ENCODE measurements around the gene GABRG3.
"Not testable (repeated sequence)": the region's sequence is repeated elsewhere in the genome, so short reads cannot be mapped to it uniquely, and the experiment has no call there.

Gene GABRG3

GRCh38 chr15:27172821-27173220 is 201.8 kb downstream of the GABRG3 start:
- DNase-seq (ENCODE audit: extremely low read depth in 1 of 2, low read depth in 1 of 2): no peak

GRCh38 chr15:27175472-27176153 is 204.6 kb downstream of the GABRG3 start:
- no peak for DNase-seq (ENCODE audit: extremely low read depth in 1 of 2, low read depth in 1 of 2)

- no peak for DNase-seq (ENCODE audit: extremely low read depth in 1 of 2, low read depth in 1 of 2)
Observed at GRCh38 chr15:27176785-27177406, 205.9 kb downstream of the GABRG3 start.

- no peak for DNase-seq (ENCODE audit: extremely low read depth in 1 of 2, low read depth in 1 of 2)
Observed at GRCh38 chr15:27179789-27180188, 208.8 kb downstream of the GABRG3 start.

GRCh38 chr15:27182561-27183110 is 211.7 kb downstream of the GABRG3 start:
- DNase-seq (ENCODE audit: extremely low read depth in 1 of 2, low read depth in 1 of 2): no peak

GRCh38 chr15:27183201-27183600 is 212.2 kb downstream of the GABRG3 start:
- DNase-seq (ENCODE audit: extremely low read depth in 1 of 2, low read depth in 1 of 2): no peak

GRCh38 chr15:27191515-27191914 is 220.5 kb downstream of the GABRG3 start:
- DNase-seq (ENCODE audit: extremely low read depth in 1 of 2, low read depth in 1 of 2): not testable (repeated sequence)

- DNase-seq (ENCODE audit: extremely low read depth in 1 of 2, low read depth in 1 of 2): no peak
Observed at GRCh38 chr15:27196691-27197090, 225.7 kb downstream of the GABRG3 start.

GRCh38 chr15:27201425-27201824 is 230.4 kb downstream of the GABRG3 start:
- no peak for DNase-seq (ENCODE audit: extremely low read depth in 1 of 2, low read depth in 1 of 2)

GRCh38 chr15:27210176-27210575 is 239.2 kb downstream of the GABRG3 start:
- DNase-seq (ENCODE audit: extremely low read depth in 1 of 2, low read depth in 1 of 2): no peak

GRCh38 chr15:27214032-27214431 is 243.1 kb downstream of the GABRG3 start:
- DNase-seq (ENCODE audit: extremely low read depth in 1 of 2, low read depth in 1 of 2): no peak

- DNase-seq (ENCODE audit: extremely low read depth in 1 of 2, low read depth in 1 of 2): no peak
Observed at GRCh38 chr15:27214961-27215360, 244.0 kb downstream of the GABRG3 start.

- DNase-seq (ENCODE audit: extremely low read depth in 1 of 2, low read depth in 1 of 2): no peak
Observed at GRCh38 chr15:27218426-27218825, 247.4 kb downstream of the GABRG3 start.

GRCh38 chr15:27219636-27220035 is 248.7 kb downstream of the GABRG3 start:
- DNase-seq (ENCODE audit: extremely low read depth in 1 of 2, low read depth in 1 of 2): no peak

- DNase-seq (ENCODE audit: extremely low read depth in 1 of 2, low read depth in 1 of 2): no peak
Observed at GRCh38 chr15:27220199-27220598, 249.2 kb downstream of the GABRG3 start.

- DNase-seq (ENCODE audit: extremely low read depth in 1 of 2, low read depth in 1 of 2): no peak
Observed at GRCh38 chr15:27222479-27222878, 251.5 kb downstream of the GABRG3 start.

GRCh38 chr15:27223179-27223578 is 252.2 kb downstream of the GABRG3 start:
- DNase-seq (ENCODE audit: extremely low read depth in 1 of 2, low read depth in 1 of 2): no peak

- no peak for DNase-seq (ENCODE audit: extremely low read depth in 1 of 2, low read depth in 1 of 2)
Observed at GRCh38 chr15:27231811-27232210, 260.8 kb downstream of the GABRG3 start.

GRCh38 chr15:27232876-27233275 is 261.9 kb downstream of the GABRG3 start:
- DNase-seq (ENCODE audit: extremely low read depth in 1 of 2, low read depth in 1 of 2): no peak

- no peak for DNase-seq (ENCODE audit: extremely low read depth in 1 of 2, low read depth in 1 of 2)
Observed at GRCh38 chr15:27234593-27234992, 263.6 kb downstream of the GABRG3 start.

- no peak for DNase-seq (ENCODE audit: extremely low read depth in 1 of 2, low read depth in 1 of 2)
Observed at GRCh38 chr15:27235161-27235560, 264.2 kb downstream of the GABRG3 start.

- DNase-seq (ENCODE audit: extremely low read depth in 1 of 2, low read depth in 1 of 2): no peak
Observed at GRCh38 chr15:27235681-27236080, 264.7 kb downstream of the GABRG3 start.

All from stimulated activated CD8-positive, alpha-beta memory T cell treated with anti-CD3 and anti-CD28 coated beads, Interleukin-7, amount 100 ng/mL, for 48 hours (primary cell).